GM12875 (cell line): ENCODE measurements around the gene MOK.
A peak's percentile ranks its signal among the peaks of the same experiment; 100 is the strongest.
"Not testable (repeated sequence)": the region's sequence is repeated elsewhere in the genome, so short reads cannot be mapped to it uniquely, and the experiment has no call there.

Source experiments
- H3K4me3 ChIP-seq: one replicate; pipeline ENCODE4 v1.5.1; 2011; ENCODE audit warnings: low read depth, low read length, control low read depth
- CTCF ChIP-seq: IDR thresholded peaks from 2 replicates; pipeline ENCODE4 v1.5.1; 2011; ENCODE audit warnings: low read depth, mild to moderate bottlenecking, control low read depth, inconsistent platforms, low read length, moderate library complexity, borderline replicate concordance; ENCODE audit not compliant: insufficient read depth

The MOK gene

GRCh38 chr14:102304611-102305506 is at the start of gene MOK:
Gene MOK (minus strand): TSS chr14:102305164. CDS start chr14:102304968, 196 bp downstream.
- H3K4me3 ChIP-seq: peak within 1 kb of the TSS; percentile 82
- no peak for TF ChIP-seq CTCF

- TF ChIP-seq CTCF: no peak
- no peak overlapping the region for H3K4me3 ChIP-seq
Observed at GRCh38 chr14:102353126-102353619, 48.2 kb upstream of the MOK start.

GRCh38 chr14:102352213-102352612 is 47.2 kb upstream of the MOK start:
- TF ChIP-seq CTCF: no peak
- no peak overlapping the region for H3K4me3 ChIP-seq

- H3K4me3 ChIP-seq: not testable (repeated sequence)
Observed at GRCh38 chr14:102351593-102351992, 46.6 kb upstream of the MOK start.

- TF ChIP-seq CTCF: no peak
- no peak overlapping the region for H3K4me3 ChIP-seq
Observed at GRCh38 chr14:102351023-102351422, 46.1 kb upstream of the MOK start.

GRCh38 chr14:102348376-102348775 is 43.4 kb upstream of the MOK start:
- TF ChIP-seq CTCF: no peak
- H3K4me3 ChIP-seq: no peak overlapping the region

GRCh38 chr14:102346645-102347044 is 41.7 kb upstream of the MOK start:
- TF ChIP-seq CTCF: no peak
- H3K4me3 ChIP-seq: no peak overlapping the region
